ENCODE measurements around the gene VWA1. TPM values are rescaled to one million over a fixed set of nuclear protein-coding genes. Genes with fewer than 3 reads are reported as not detected.

The VWA1 gene
- polyA plus RNA-seq, 3 donors, result 31.6 to 74.6 (median 62.4) TPM

- DNase-seq (ENCODE audit: extremely low read depth in 1 of 11, low read depth in 9 of 11, low spot score in 4 of 11), result no peak
Measured at GRCh38 chr1:1490633-1491230, 55.2 kb downstream of the VWA1 start.

GRCh38 chr1:1491601-1492000 lies 56.1 kb downstream of the VWA1 start:
- no peak for DNase-seq (ENCODE audit: extremely low read depth in 1 of 11, low read depth in 9 of 11, low spot score in 4 of 11)

Other genes starting within 250 kb of the VWA1 start
- under 1 TPM; 0.20 to 0.80 (median 0.43) TPM for gene TNFRSF18, start 229.1 kb upstream of the VWA1 start, polyA plus RNA-seq (ENCODE audit: insufficient read length in 3 of 3)
- gene TNFRSF4, start 221.5 kb upstream of the VWA1 start, polyA plus RNA-seq (ENCODE audit: insufficient read length in 3 of 3), result 1 to 10 TPM; 1.1 to 3.0 (median 2.4) TPM
- gene SDF4, start 203.7 kb upstream of the VWA1 start, polyA plus RNA-seq (ENCODE audit: insufficient read length in 3 of 3), result 100 to 1,000 TPM; 106 to 141 (median 132) TPM
- 10 to 100 TPM; 20.9 to 22.5 (median 21.3) TPM for gene B3GALT6, start 203.5 kb upstream of the VWA1 start, polyA plus RNA-seq (ENCODE audit: insufficient read length in 3 of 3)
- gene C1QTNF12, start 189.0 kb upstream of the VWA1 start, polyA plus RNA-seq (ENCODE audit: insufficient read length in 3 of 3), result 10 to 100 TPM in 2 of 3 donors, 1 to 10 TPM in 1; 7.5 to 17.4 (median 12.2) TPM
- gene UBE2J2, start 161.8 kb upstream of the VWA1 start, polyA plus RNA-seq (ENCODE audit: insufficient read length in 3 of 3), result 10 to 100 TPM; 44.5 to 58.5 (median 53.4) TPM
- gene SCNN1D, start 155.3 kb upstream of the VWA1 start, polyA plus RNA-seq (ENCODE audit: insufficient read length in 3 of 3), result 10 to 100 TPM in 1 of 3 donors, 1 to 10 TPM in 2; 3.9 to 10.5 (median 5.8) TPM
- 10 to 100 TPM; 22.4 to 39.1 (median 38.3) TPM for gene ACAP3, start 127.8 kb upstream of the VWA1 start, polyA plus RNA-seq (ENCODE audit: insufficient read length in 3 of 3)
- gene PUSL1, start 127.1 kb upstream of the VWA1 start, polyA plus RNA-seq (ENCODE audit: insufficient read length in 3 of 3), result 10 to 100 TPM in 2 of 3 donors, 1 to 10 TPM in 1; 4.5 to 10.4 (median 10.0) TPM
- gene INTS11, start 111.0 kb upstream of the VWA1 start, polyA plus RNA-seq (ENCODE audit: insufficient read length in 3 of 3), result 100 to 1,000 TPM; 107 to 159 (median 117) TPM
- gene CPTP, start 110.9 kb upstream of the VWA1 start, polyA plus RNA-seq (ENCODE audit: insufficient read length in 3 of 3), result 10 to 100 TPM; 10.0 to 18.0 (median 16.0) TPM
- gene TAS1R3, start 104.4 kb upstream of the VWA1 start, polyA plus RNA-seq (ENCODE audit: insufficient read length in 3 of 3), result under 1 TPM; 0.31 to 0.52 (median 0.47) TPM
- gene DVL1, start 86.3 kb upstream of the VWA1 start, polyA plus RNA-seq (ENCODE audit: insufficient read length in 3 of 3), result 10 to 100 TPM; 23.6 to 45.9 (median 42.6) TPM
- gene MXRA8, start 77.1 kb upstream of the VWA1 start, polyA plus RNA-seq (ENCODE audit: insufficient read length in 3 of 3), result 100 to 1,000 TPM; 145 to 202 (median 196) TPM
- 10 to 100 TPM; 52.0 to 89.3 (median 86.3) TPM for gene AURKAIP1, start 60.5 kb upstream of the VWA1 start, polyA plus RNA-seq (ENCODE audit: insufficient read length in 3 of 3)
- 100 to 1,000 TPM; 241 to 386 (median 255) TPM for gene CCNL2, start 36.4 kb upstream of the VWA1 start, polyA plus RNA-seq (ENCODE audit: insufficient read length in 3 of 3)
- 100 to 1,000 TPM; 115 to 120 (median 120) TPM for gene MRPL20, start 28.4 kb upstream of the VWA1 start, polyA plus RNA-seq (ENCODE audit: insufficient read length in 3 of 3)
- gene ANKRD65, start 14.4 kb upstream of the VWA1 start, polyA plus RNA-seq (ENCODE audit: insufficient read length in 3 of 3), result 10 to 100 TPM in 2 of 3 donors, 1 to 10 TPM in 1; 8.3 to 14.7 (median 10.6) TPM
- 1 to 10 TPM; 2.2 to 5.5 (median 2.9) TPM for gene ATAD3C, start 14.0 kb downstream of the VWA1 start, polyA plus RNA-seq (ENCODE audit: insufficient read length in 3 of 3)
- gene ATAD3B, start 36.1 kb downstream of the VWA1 start, polyA plus RNA-seq (ENCODE audit: insufficient read length in 3 of 3), result 10 to 100 TPM; 11.6 to 28.5 (median 15.1) TPM
- gene ATAD3A, start 76.5 kb downstream of the VWA1 start, polyA plus RNA-seq (ENCODE audit: insufficient read length in 3 of 3), result 10 to 100 TPM; 15.4 to 29.0 (median 25.9) TPM
- gene TMEM240, start 104.9 kb downstream of the VWA1 start, polyA plus RNA-seq (ENCODE audit: insufficient read length in 3 of 3), result 10 to 100 TPM in 1 of 3 donors, 1 to 10 TPM in 2; 4.0 to 12.1 (median 6.6) TPM
- 10 to 100 TPM; 79.9 to 85.8 (median 80.6) TPM for gene SSU72, start 139.2 kb downstream of the VWA1 start, polyA plus RNA-seq (ENCODE audit: insufficient read length in 3 of 3)
- gene FNDC10, start 164.4 kb downstream of the VWA1 start, polyA plus RNA-seq (ENCODE audit: insufficient read length in 3 of 3), result 1 to 10 TPM; 1.8 to 4.8 (median 3.2) TPM
- gene MIB2, start 179.8 kb downstream of the VWA1 start, polyA plus RNA-seq (ENCODE audit: insufficient read length in 3 of 3), result 10 to 100 TPM; 30.3 to 71.4 (median 70.4) TPM
- 10 to 100 TPM; 15.0 to 36.3 (median 35.3) TPM for gene MMP23B, start 196.5 kb downstream of the VWA1 start, polyA plus RNA-seq (ENCODE audit: insufficient read length in 3 of 3)
- gene CDK11B, start 223.3 kb downstream of the VWA1 start, polyA plus RNA-seq (ENCODE audit: insufficient read length in 3 of 3), result 10 to 100 TPM; 37.7 to 45.5 (median 42.4) TPM